Gastrocnemius medialis (tissue), 4 donors: Measurements from ENCODE around the gene DACT1. TPM values are rescaled to one million over a fixed set of nuclear protein-coding genes. Genes with fewer than 3 reads are reported as not detected.

Experiments
- ATAC-seq, 2 donors: fragments of 150-250 bp; one replicate each; pipeline ENCODE4 v1.9.1; 2016
- DNase-seq, 2 donors: peaks; one replicate each; pipeline ENCODE4 v3.0.0-alpha.2; 2019
- H3K27ac ChIP-seq, 4 donors: fragments of 200-600 bp; sonication (generic); 1 replicate in 1 of 4; 2 replicates in 3 of 4; pipeline ENCODE4 v1.5.1; 2016 to 2018; ENCODE audit warnings: mild to moderate bottlenecking in 2 of 4, moderate library complexity in 1 of 4
- H3K27me3 ChIP-seq, 3 donors: fragments of 200-600 bp; sonication (generic) in 2 of 3; 1 replicate in 1 of 3; 2 replicates in 2 of 3; pipeline versions ENCODE4 v1.5.1 to v1.6.0; 2016 to 2019; ENCODE audit warnings: mild to moderate bottlenecking in 1 of 3, moderate library complexity in 1 of 3
- H3K36me3 ChIP-seq, 2 donors: fragments of 200-600 bp; sonication (generic) in 1 of 2; one replicate each; pipeline ENCODE4 v1.5.1; 2017 to 2018
- H3K4me1 ChIP-seq, 2 donors: fragments of 200-600 bp; sonication (generic) in 1 of 2; one replicate each; pipeline ENCODE4 v1.5.1; 2016 to 2017; ENCODE audit warnings: mild to moderate bottlenecking in 2 of 2
- H3K4me3 ChIP-seq, 4 donors: fragments of 200-600 bp; sonication (generic) in 3 of 4; 1 replicate in 1 of 4; 2 replicates in 3 of 4; pipeline ENCODE4 v1.5.1; 2016 to 2019; ENCODE audit warnings: mild to moderate bottlenecking in 2 of 4
- H3K9me3 ChIP-seq, 3 donors: fragments of 200-600 bp; sonication (generic) in 2 of 3; 1 replicate in 1 of 3; 2 replicates in 2 of 3; pipeline ENCODE4 v1.5.1; 2016 to 2019
- POLR2A ChIP-seq, 2 donors: fragments of 450-650 bp; IDR thresholded peaks; one replicate each; pipeline ENCODE4 v1.6.1; 2017; ENCODE audit warnings: antibody characterized with exemption in 2 of 2, mild to moderate bottlenecking in 2 of 2, moderate library complexity in 2 of 2
- in situ Hi-C, 4 donors: fragments of 200-750 bp; cut with MboI; loops; one replicate each; pipeline versions ENCODE4 v1.15.0 to v1.8.0; 2017; ENCODE audit warnings: low sequenced_read_pairs in 4 of 4
- intact Hi-C: fragments of 100-400 bp; cut with DNase I; formaldehyde crosslinking; loops from one replicate; pipeline ENCODE4 v1.15.1; 2023; ENCODE audit warnings: low total_unique reads
- total RNA-seq, 4 donors: library from RNA; depleted of rRNA; stranded (reverse); fragments of >200 nt; gene quantifications; one replicate each; pipeline versions ENCODE4 v1.1.0 to v1.2.3, GENCODE V29; 2016
- TF ChIP-seq, protein P1 (sequence below), 5 experiments: fragments of 450-650 bp in 3 of 5; fragments of 200-600 bp in 2 of 5; sonication (generic) in 2 of 5; IDR thresholded peaks in 4 of 5; conservative IDR thresholded peaks in 1 of 5; 1 replicate in 4 of 5; 2 replicates in 1 of 5; pipeline ENCODE4 v1.5.1; 2016 to 2019; ENCODE audit warnings: antibody characterized with exemption in 5 of 5, mild to moderate bottlenecking in 3 of 5, moderate library complexity in 3 of 5

Gene DACT1
- total RNA-seq, 4 donors from 2014 or later, result 0.97 to 3.0 (median 1.8) TPM

- in situ Hi-C loops (loop anchor here in 2 of 4 donors (25.0 kb wide), 1 partner anchor 378 kb away; no protein-coding TSS in a partner anchor), intact Hi-C loops (loop anchor here (5.0 to 10.0 kb wide), 2 partner anchors 188 to 390 kb away; no protein-coding TSS in a partner anchor)
- ATAC-seq (no peak), DNase-seq (no peak)
- TF ChIP-seq, protein P1, sequence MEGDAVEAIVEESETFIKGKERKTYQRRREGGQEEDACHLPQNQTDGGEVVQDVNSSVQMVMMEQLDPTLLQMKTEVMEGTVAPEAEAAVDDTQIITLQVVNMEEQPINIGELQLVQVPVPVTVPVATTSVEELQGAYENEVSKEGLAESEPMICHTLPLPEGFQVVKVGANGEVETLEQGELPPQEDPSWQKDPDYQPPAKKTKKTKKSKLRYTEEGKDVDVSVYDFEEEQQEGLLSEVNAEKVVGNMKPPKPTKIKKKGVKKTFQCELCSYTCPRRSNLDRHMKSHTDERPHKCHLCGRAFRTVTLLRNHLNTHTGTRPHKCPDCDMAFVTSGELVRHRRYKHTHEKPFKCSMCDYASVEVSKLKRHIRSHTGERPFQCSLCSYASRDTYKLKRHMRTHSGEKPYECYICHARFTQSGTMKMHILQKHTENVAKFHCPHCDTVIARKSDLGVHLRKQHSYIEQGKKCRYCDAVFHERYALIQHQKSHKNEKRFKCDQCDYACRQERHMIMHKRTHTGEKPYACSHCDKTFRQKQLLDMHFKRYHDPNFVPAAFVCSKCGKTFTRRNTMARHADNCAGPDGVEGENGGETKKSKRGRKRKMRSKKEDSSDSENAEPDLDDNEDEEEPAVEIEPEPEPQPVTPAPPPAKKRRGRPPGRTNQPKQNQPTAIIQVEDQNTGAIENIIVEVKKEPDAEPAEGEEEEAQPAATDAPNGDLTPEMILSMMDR (IDR thresholded peaks at IDR 0.05 in 4 of 5, conservative IDR thresholded peaks at IDR 0.05 in 1 of 5), result no peak
- no peak for TF ChIP-seq POLR2A (IDR thresholded peaks at IDR 0.05)
- peaks cover 10 to 11% of the 10 kb centered on the region in 2 donors for H3K4me1 ChIP-seq
- no peaks in the 10 kb centered on the region for H3K9me3 ChIP-seq
- no peaks in the 10 kb centered on the region for H3K27me3 ChIP-seq
- no peak overlapping the region for H3K27ac ChIP-seq
- H3K4me3 ChIP-seq, result no peak overlapping the region
- H3K36me3 ChIP-seq, result no peaks in the 10 kb centered on the region
Observed at GRCh38 chr14:58634406-58635090, 3.2 kb upstream of the DACT1 start.

- intact Hi-C loops (loop anchor here (5.0 to 10.0 kb wide), 2 partner anchors 187 to 390 kb away; no protein-coding TSS in a partner anchor), in situ Hi-C loops (loop anchor here in 2 of 4 donors (25.0 kb wide), 1 partner anchor 377 kb away; no protein-coding TSS in a partner anchor)
- DNase-seq (no peak), ATAC-seq (no peak)
- H3K4me1 ChIP-seq, result peaks cover 17 to 18% of the 10 kb centered on the region in 2 donors
- H3K36me3 ChIP-seq, result no peaks in the 10 kb centered on the region
- TF ChIP-seq, protein P1 (IDR thresholded peaks at IDR 0.05 in 4 of 5, conservative IDR thresholded peaks at IDR 0.05 in 1 of 5), result no peak
- no peak for TF ChIP-seq POLR2A (IDR thresholded peaks at IDR 0.05)
- H3K27ac ChIP-seq, result no peak overlapping the region
- H3K27me3 ChIP-seq, result no peaks in the 10 kb centered on the region
- no peak overlapping the region for H3K4me3 ChIP-seq
- no peaks in the 10 kb centered on the region for H3K9me3 ChIP-seq
Observed at GRCh38 chr14:58635091-58635830, 2.5 kb upstream of the DACT1 start.

DNA sequence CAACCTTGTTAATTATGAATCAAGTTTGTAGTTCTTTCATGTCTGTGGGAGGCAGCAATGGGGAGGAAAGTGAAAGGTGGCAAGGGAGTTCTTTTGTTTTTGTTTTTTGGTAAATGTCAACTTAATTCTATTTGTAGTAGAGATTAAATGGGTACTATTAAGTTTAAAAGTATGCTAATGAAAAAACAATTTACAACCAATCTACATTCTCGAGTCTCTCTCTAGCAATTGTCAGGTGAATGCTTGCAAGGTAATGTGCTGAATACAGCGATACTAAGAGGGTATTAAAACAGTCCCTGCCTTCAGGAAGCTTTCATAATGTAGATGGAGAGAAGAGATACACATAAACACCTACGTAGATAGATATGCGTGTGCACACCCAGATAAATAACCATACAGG is 1.6 kb upstream of the DACT1 start:
- DNase-seq (no peak), ATAC-seq (no peak)
- TF ChIP-seq, protein P1 (IDR thresholded peaks at IDR 0.05 in 4 of 5, conservative IDR thresholded peaks at IDR 0.05 in 1 of 5), result no peak
- TF ChIP-seq POLR2A (IDR thresholded peaks at IDR 0.05), result no peak
- in situ Hi-C loops (loop anchor here in 2 of 4 donors (25.0 kb wide), 1 partner anchor 376 kb away; no protein-coding TSS in a partner anchor), intact Hi-C loops (loop anchor here (5.0 to 10.0 kb wide), 2 partner anchors 186 to 389 kb away; no protein-coding TSS in a partner anchor)
- Histone ChIP-seq H3K27ac (no peak overlapping the region), H3K4me3 (no peak overlapping the region), H3K27me3 (no peaks in the 10 kb centered on the region), H3K9me3 (no peaks in the 10 kb centered on the region), H3K36me3 (no peaks in the 10 kb centered on the region), H3K4me1 (peaks cover 17 to 18% of the 10 kb centered on the region in 2 donors)

DNA sequence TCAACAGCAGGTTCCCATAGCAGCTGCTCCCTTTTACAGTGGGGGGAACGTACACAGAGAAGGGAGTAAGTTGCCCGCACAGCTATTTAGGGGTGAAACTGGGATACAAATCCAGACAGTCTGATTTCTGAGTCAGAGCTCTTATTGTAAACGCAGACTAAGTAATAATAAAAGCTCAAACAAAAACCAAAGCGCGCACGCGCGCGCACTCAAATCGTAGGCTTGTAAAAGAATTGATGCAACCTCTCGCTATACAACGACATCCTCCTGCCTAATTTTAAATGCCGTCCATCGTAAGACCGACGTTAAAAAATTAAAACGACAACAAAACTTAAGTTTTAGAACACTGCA is 747 bp upstream of the DACT1 start:
- H3K27me3 ChIP-seq, result no peaks in the 10 kb centered on the region
- no peaks in the 10 kb centered on the region for H3K9me3 ChIP-seq
- TF ChIP-seq POLR2A (IDR thresholded peaks at IDR 0.05), result no peak
- TF ChIP-seq, protein P1 (IDR thresholded peaks at IDR 0.05 in 4 of 5, conservative IDR thresholded peaks at IDR 0.05 in 1 of 5), result no peak
- intact Hi-C loops (loop anchor here (5.0 to 10.0 kb wide), 2 partner anchors 185 to 388 kb away; no protein-coding TSS in a partner anchor), in situ Hi-C loops (loop anchor here in 2 of 4 donors (25.0 kb wide), 1 partner anchor 375 kb away; no protein-coding TSS in a partner anchor)
- H3K4me1 ChIP-seq, result peaks cover 17 to 18% of the 10 kb centered on the region in 2 donors
- H3K36me3 ChIP-seq, result no peaks in the 10 kb centered on the region
- ATAC-seq (no peak), DNase-seq (no peak)
- H3K4me3 ChIP-seq, result peak overlapping the region; percentile 56 to 76 (median 59)
- peak overlapping the region in 2 of 4 donors; percentile 35 to 69 for H3K27ac ChIP-seq
